Kidney (tissue), 14 donors: ENCODE results near the gene MNAT1. TPM values are rescaled to one million over a fixed set of nuclear protein-coding genes. Genes with fewer than 3 reads are reported as not detected.
A peak's percentile ranks its signal among the peaks of the same experiment; 100 is the strongest.

Source experiments
- DNase-seq, 5 donors: peaks; one replicate each; pipeline ENCODE4 v3.0.0-alpha.2; 2013 to 2020
- FAIRE-seq: peaks from 2 replicates; lab custom pipeline; 2012; peaks lifted over from hg19 to GRCh38; lab: Jason Lieb, UNC
- H3K27ac ChIP-seq, 2 donors: one replicate each; pipeline ENCODE4 v1.7.0; 2013; ENCODE audit warnings: low read depth in 2 of 2, low read length in 2 of 2, inconsistent platforms in 1 of 2
- H3K27me3 ChIP-seq: one replicate; pipeline ENCODE4 v1.7.1; 2013; ENCODE audit warnings: low read length, inconsistent platforms; ENCODE audit not compliant: control insufficient read depth, insufficient read depth
- H3K36me3 ChIP-seq, 3 donors: one replicate each; pipeline versions ENCODE4 v1.7.0 to v1.7.1; 2013; ENCODE audit warnings: low read length in 3 of 3, control low read depth in 1 of 3, inconsistent platforms in 1 of 3; ENCODE audit not compliant: insufficient read depth in 3 of 3, control insufficient read depth in 2 of 3
- H3K4me1 ChIP-seq, 3 donors: one replicate each; pipeline versions ENCODE4 v1.7.0 to v1.7.1; 2013; ENCODE audit warnings: low read length in 3 of 3, inconsistent platforms in 1 of 3, low read depth in 1 of 3; ENCODE audit not compliant: control insufficient read depth in 2 of 3, insufficient read depth in 2 of 3
- H3K4me3 ChIP-seq, 3 donors: one replicate each; pipeline versions ENCODE4 v1.7.0 to v1.8.1; 2013; ENCODE audit warnings: low read length in 3 of 3, control low read depth in 1 of 3, inconsistent platforms in 1 of 3
- H3K9ac ChIP-seq, 3 donors: one replicate each; pipeline versions ENCODE4 v1.7.0 to v1.7.1; 2013; ENCODE audit warnings: low read length in 3 of 3, control low read depth in 1 of 3, inconsistent platforms in 1 of 3
- H3K9me3 ChIP-seq, 3 donors: one replicate each; pipeline versions ENCODE4 v1.7.0 to v1.7.1; 2013; ENCODE audit warnings: low read length in 3 of 3, control low read depth in 1 of 3, inconsistent platforms in 1 of 3; ENCODE audit not compliant: control insufficient read depth in 2 of 3, insufficient read depth in 1 of 3
- intact Hi-C: fragments of 100-400 bp; cut with DNase I; formaldehyde crosslinking; loops from one replicate; pipeline ENCODE4 v1.11.1; 2022
- polyA plus RNA-seq: library from polyadenylated mRNA; stranded (reverse); fragments of 350-450 nt; fragmentation: Illumina TruSeq; extraction: RNeasy Lipid Tissue Mini Kit (QIAGEN cat#74804); gene quantifications from one replicate; pipeline ENCODE4 v1.2.3, GENCODE V29; 2014; ENCODE audit warnings: low read depth, low replicate concordance; ENCODE audit not compliant: insufficient read depth
- total RNA-seq: library from RNA; stranded (reverse); fragmentation: NEBNext Ultra II Directional; extraction: Animal tissue kit (Norgen Biotek cat#: 25700); gene quantifications from one replicate; pipeline ENCODE4 v1.2.1, GENCODE V29; 2021
- TF ChIP-seq, protein P1 (sequence below): IDR thresholded peaks from 3 replicates; pipeline ENCODE4 v1.5.1; 2012; ENCODE audit warnings: mild to moderate bottlenecking, moderate library complexity, borderline replicate concordance; ENCODE audit not compliant: insufficient read depth; ENCODE audit errors: extremely low read depth
- donor health status: control.
- donor health status: control.
- donor health status: control.
- donor health status: control.
- donor health status: control.
- donor health status: DM: yes; HTN: yes; CAD: no.
- donor health status: Normal renal cell carcinoma (clear cell type).

Gene MNAT1
- total and polyA plus RNA-seq, 2 donors from 2014 or later = 29.6 to 41.6 TPM

DNA sequence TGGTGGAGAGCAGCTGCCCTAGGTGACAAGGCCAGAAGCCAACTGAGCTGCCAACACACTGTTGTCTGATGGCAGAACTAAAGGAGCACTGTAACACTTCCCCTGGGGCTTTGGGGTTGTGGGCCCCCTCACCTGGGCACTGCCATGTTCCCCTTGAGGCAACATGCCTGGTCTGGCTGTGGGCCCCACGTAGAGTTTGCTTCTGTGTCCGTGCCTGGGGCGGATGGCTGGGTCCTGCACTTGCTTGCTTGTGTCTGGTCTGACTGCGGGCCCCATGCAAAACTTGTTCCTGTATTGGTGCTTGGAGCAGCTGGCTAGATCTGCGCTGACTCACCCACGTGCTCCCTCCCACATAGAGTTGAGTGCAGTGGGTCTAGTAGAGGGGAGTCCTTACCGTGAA lies 78.4 kb downstream of the MNAT1 start:
- FAIRE-seq (no peak), DNase-seq (peak in 1 of 5 donors; percentile 43)
- no peaks in the 10 kb centered on the region for H3K9me3 ChIP-seq
- peaks cover 0 to 7% (median 5%) of the 10 kb centered on the region in 3 donors for H3K36me3 ChIP-seq
- TF ChIP-seq, protein P1, sequence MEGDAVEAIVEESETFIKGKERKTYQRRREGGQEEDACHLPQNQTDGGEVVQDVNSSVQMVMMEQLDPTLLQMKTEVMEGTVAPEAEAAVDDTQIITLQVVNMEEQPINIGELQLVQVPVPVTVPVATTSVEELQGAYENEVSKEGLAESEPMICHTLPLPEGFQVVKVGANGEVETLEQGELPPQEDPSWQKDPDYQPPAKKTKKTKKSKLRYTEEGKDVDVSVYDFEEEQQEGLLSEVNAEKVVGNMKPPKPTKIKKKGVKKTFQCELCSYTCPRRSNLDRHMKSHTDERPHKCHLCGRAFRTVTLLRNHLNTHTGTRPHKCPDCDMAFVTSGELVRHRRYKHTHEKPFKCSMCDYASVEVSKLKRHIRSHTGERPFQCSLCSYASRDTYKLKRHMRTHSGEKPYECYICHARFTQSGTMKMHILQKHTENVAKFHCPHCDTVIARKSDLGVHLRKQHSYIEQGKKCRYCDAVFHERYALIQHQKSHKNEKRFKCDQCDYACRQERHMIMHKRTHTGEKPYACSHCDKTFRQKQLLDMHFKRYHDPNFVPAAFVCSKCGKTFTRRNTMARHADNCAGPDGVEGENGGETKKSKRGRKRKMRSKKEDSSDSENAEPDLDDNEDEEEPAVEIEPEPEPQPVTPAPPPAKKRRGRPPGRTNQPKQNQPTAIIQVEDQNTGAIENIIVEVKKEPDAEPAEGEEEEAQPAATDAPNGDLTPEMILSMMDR = no peak
- no peaks in the 10 kb centered on the region for H3K27me3 ChIP-seq
- H3K4me1 ChIP-seq = no peaks in the 10 kb centered on the region
- no peak overlapping the region for H3K27ac ChIP-seq
- intact Hi-C loops = no loop called here
- no peak overlapping the region for H3K4me3 ChIP-seq
- H3K9ac ChIP-seq = no peak overlapping the region

- H3K27ac ChIP-seq = no peak overlapping the region
- no peak for FAIRE-seq
- DNase-seq = peak in 1 of 5 donors; percentile 3
- no peaks in the 10 kb centered on the region for H3K9me3 ChIP-seq
- H3K4me1 ChIP-seq = no peaks in the 10 kb centered on the region
- no peaks in the 10 kb centered on the region for H3K27me3 ChIP-seq
- H3K9ac ChIP-seq = no peak overlapping the region
- H3K36me3 ChIP-seq = peaks cover 0 to 7% (median 5%) of the 10 kb centered on the region in 3 donors
- TF ChIP-seq, protein P1 = no peak
- intact Hi-C loops = no loop called here
- H3K4me3 ChIP-seq = no peak overlapping the region
Observed at GRCh38 chr14:60815371-60815770, 80.8 kb downstream of the MNAT1 start.

DNA sequence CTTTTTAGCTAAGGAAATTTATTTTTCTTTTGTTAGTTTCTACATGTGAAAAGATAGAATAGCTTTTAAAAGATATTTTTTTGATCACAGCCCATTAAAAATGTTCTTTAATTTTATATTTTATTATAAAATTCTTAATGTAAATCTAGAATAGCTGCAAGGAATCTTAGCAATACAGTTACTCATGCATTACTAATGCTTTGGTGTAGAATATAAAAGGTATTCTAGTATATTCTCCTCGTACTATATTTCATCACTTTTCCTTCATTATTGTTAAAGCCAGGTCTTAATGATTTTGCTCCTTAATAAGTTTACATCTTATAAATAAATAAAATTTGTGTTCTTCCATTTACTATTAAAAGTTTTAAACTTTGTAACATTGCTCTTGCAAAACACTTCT lies 82.6 kb downstream of the MNAT1 start:
- H3K4me3 ChIP-seq = no peak overlapping the region
- intact Hi-C loops = no loop called here
- FAIRE-seq (no peak), DNase-seq (no peak)
- H3K4me1 ChIP-seq = no peaks in the 10 kb centered on the region
- H3K27me3 ChIP-seq = no peaks in the 10 kb centered on the region
- TF ChIP-seq, protein P1 = no peak
- peaks cover 0 to 7% (median 3%) of the 10 kb centered on the region in 3 donors for H3K36me3 ChIP-seq
- H3K9me3 ChIP-seq = no peaks in the 10 kb centered on the region
- H3K9ac ChIP-seq = no peak overlapping the region
- H3K27ac ChIP-seq = no peak overlapping the region

DNA sequence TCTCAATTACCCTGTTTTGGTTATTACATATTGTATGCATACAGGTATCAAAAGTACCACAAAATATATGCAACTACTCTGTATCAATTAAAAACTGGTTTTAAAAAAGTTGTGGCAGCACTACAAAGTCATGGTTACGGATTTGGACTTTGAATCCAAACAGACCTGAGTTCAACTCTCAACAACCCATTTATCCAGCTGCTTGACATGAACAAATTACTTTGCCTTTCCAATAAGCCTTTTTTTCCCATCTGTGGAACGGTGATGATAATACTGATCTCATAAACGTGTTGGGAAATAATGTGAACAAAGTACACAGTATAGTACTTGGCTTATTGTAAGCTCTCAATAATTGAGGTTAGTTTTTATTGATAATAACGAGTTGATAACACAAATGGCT lies 85.0 kb downstream of the MNAT1 start:
- intact Hi-C loops = no loop called here
- TF ChIP-seq, protein P1 = no peak
- no peak overlapping the region for H3K9ac ChIP-seq
- no peaks in the 10 kb centered on the region for H3K4me1 ChIP-seq
- FAIRE-seq (no peak), DNase-seq (no peak)
- no peaks in the 10 kb centered on the region for H3K27me3 ChIP-seq
- no peaks in the 10 kb centered on the region for H3K36me3 ChIP-seq
- no peak overlapping the region for H3K27ac ChIP-seq
- H3K9me3 ChIP-seq = no peaks in the 10 kb centered on the region
- no peak overlapping the region for H3K4me3 ChIP-seq
